B cell (primary cell): ENCODE measurements around the gene PPARG. TPM values are rescaled to one million over a fixed set of nuclear protein-coding genes. Genes with fewer than 3 reads are reported as not detected.
"Not testable (repeated sequence)": the region's sequence is repeated elsewhere in the genome, so short reads cannot be mapped to it uniquely, and the experiment has no call there.

Experiments
- ATAC-seq: fragments of 200-7000 bp; cut with Tn5 transposase; one replicate; pipeline ENCODE4 v1.10.0; 2021; ENCODE audit warnings: low read depth, mild to moderate bottlenecking, moderate number of reproducible peaks, moderate library complexity
- CTCF ChIA-PET: fragments of 350-600 bp; sonication (Branson Sonifier 250); formaldehyde crosslinking; loops from one replicate; lab custom pipeline; 2021; ENCODE audit warnings: antibody characterized with exemption, inconsistent platforms; lab: Charles Lee
- POLR2A ChIA-PET: fragments of 350-600 bp; sonication (Branson Sonifier 250); formaldehyde crosslinking; loops from one replicate; lab custom pipeline; 2021; ENCODE audit warnings: antibody characterized with exemption; lab: Charles Lee
- DNase-seq: peaks from one replicate; pipeline ENCODE4 v3.0.0; 2013
- H2AFZ ChIP-seq: 2 replicates; pipeline ENCODE4 v1.6.1; 2012; ENCODE audit warnings: mild to moderate bottlenecking, low read depth, low read length; ENCODE audit not compliant: insufficient read depth, poor library complexity, severe bottlenecking
- H3K27ac ChIP-seq, 2 donors: 1 replicate in 1 of 2; 2 replicates in 1 of 2; pipeline ENCODE4 v1.5.1; 2012 to 2013; ENCODE audit warnings: low read length in 2 of 2, mild to moderate bottlenecking in 2 of 2, moderate library complexity in 1 of 2
- H3K27me3 ChIP-seq, 4 experiments: fragments of 200-600 bp in 1 of 4; sonication (generic) in 1 of 4; replicated peaks in 1 of 4; 1 replicate in 2 of 4; 2 replicates in 2 of 4; pipeline versions ENCODE4 v1.6.1 to v1.7.0; 2013 to 2016; ENCODE audit warnings: low read length in 3 of 4, mild to moderate bottlenecking in 2 of 4, mixed read lengths in 1 of 4, moderate library complexity in 1 of 4; ENCODE audit not compliant: insufficient read depth in 4 of 4, control insufficient read depth in 3 of 4; ENCODE audit errors: control extremely low read depth in 1 of 4
- H3K36me3 ChIP-seq, 2 experiments: replicated peaks in 1 of 2; 1 replicate in 1 of 2; 2 replicates in 1 of 2; pipeline versions ENCODE4 v1.6.1 to v1.7.1; 2013; ENCODE audit warnings: low read length in 1 of 2; ENCODE audit not compliant: insufficient read depth in 2 of 2, control insufficient read depth in 1 of 2; ENCODE audit errors: control extremely low read depth in 1 of 2, extremely low read depth in 1 of 2
- H3K4me1 ChIP-seq, 2 donors: fragments of 200-600 bp in 1 of 2; sonication (generic) in 1 of 2; 1 replicate in 1 of 2; 2 replicates in 1 of 2; pipeline versions ENCODE4 v1.5.1 to v1.6.1; 2013 to 2017; ENCODE audit warnings: low read length in 2 of 2; ENCODE audit not compliant: control insufficient read depth in 2 of 2, insufficient read depth in 2 of 2
- H3K4me2 ChIP-seq: replicated peaks from 2 replicates; pipeline ENCODE3; 2012; ENCODE audit warnings: mild to moderate bottlenecking, low read depth, low read length; ENCODE audit not compliant: poor library complexity, severe bottlenecking
- H3K4me3 ChIP-seq, 5 experiments: fragments of 200-600 bp in 1 of 5; sonication (generic) in 1 of 5; 1 replicate in 3 of 5; 2 replicates in 2 of 5; pipeline versions ENCODE4 v1.5.1 to v1.7.0; 2011 to 2016; ENCODE audit warnings: low read length in 4 of 5, mild to moderate bottlenecking in 4 of 5, low read depth in 2 of 5, control low read depth in 1 of 5, moderate library complexity in 1 of 5; ENCODE audit not compliant: insufficient read depth in 1 of 5; ENCODE audit errors: control extremely low read depth in 1 of 5, extremely low read depth in 1 of 5
- H3K79me2 ChIP-seq: fragments of 200-600 bp; sonication (generic); one replicate; pipeline ENCODE4 v1.6.0; 2016; ENCODE audit warnings: low read length; ENCODE audit not compliant: control insufficient read depth, insufficient read depth
- H3K9ac ChIP-seq: fragments of 200-600 bp; sonication (generic); 2 replicates; pipeline ENCODE4 v1.6.1; 2017; ENCODE audit warnings: mild to moderate bottlenecking, low read length, moderate library complexity
- H3K9me3 ChIP-seq, 3 donors: one replicate each; pipeline versions ENCODE4 v1.6.1 to v1.7.1; 2013; ENCODE audit warnings: low read length in 2 of 3; ENCODE audit not compliant: control insufficient read depth in 2 of 3, insufficient read depth in 1 of 3; ENCODE audit errors: control extremely low read depth in 1 of 3
- H4K20me1 ChIP-seq: 2 replicates; pipeline ENCODE4 v1.6.0; 2012; ENCODE audit warnings: mild to moderate bottlenecking, low read length; ENCODE audit not compliant: insufficient read depth, control insufficient read depth, poor library complexity, severe bottlenecking
- H3K27ac Mint-ChIP-seq: one replicate; pipeline ENCODE4 v1.8.0; 2021; ENCODE audit warnings: mixed read lengths
- H3K27me3 Mint-ChIP-seq: one replicate; pipeline ENCODE4 v1.8.0; 2021; ENCODE audit warnings: mixed read lengths
- H3K4me1 Mint-ChIP-seq: one replicate; pipeline ENCODE4 v1.8.0; 2021; ENCODE audit warnings: mixed read lengths
- H3K4me3 Mint-ChIP-seq: one replicate; pipeline ENCODE4 v1.8.0; 2021; ENCODE audit warnings: mixed read lengths
- H3K9me3 Mint-ChIP-seq: one replicate; pipeline ENCODE4 v1.8.0; 2022; ENCODE audit warnings: mixed read lengths; ENCODE audit not compliant: insufficient read depth
- EZH2 ChIP-seq: IDR thresholded peaks from 2 replicates; pipeline ENCODE4 v1.6.1; 2012; ENCODE audit warnings: borderline replicate concordance, low read depth, mild to moderate bottlenecking, moderate library complexity, low read length; ENCODE audit not compliant: insufficient read depth, poor library complexity, severe bottlenecking
- WGBS: methylation state at CpG from one replicate; pipeline ENCODE4 v1.1.5; 2013; ENCODE audit warnings: missing lambda C conversion rate; ENCODE audit not compliant: insufficient coverage; 5-methylcytosine and 5-hydroxymethylcytosine counted together
- intact Hi-C: fragments of 100-400 bp; cut with micrococcal nuclease; formaldehyde crosslinking; loops from one replicate; pipeline ENCODE4 v1.10.0; 2022
- polyA plus RNA-seq: library from polyadenylated mRNA; depleted of rRNA; stranded (reverse); fragments of >200 nt; gene quantifications from 2 replicates; pipeline ENCODE4 v1.2.3, GENCODE V29; 2012
- total RNA-seq, 2 donors: library from RNA; stranded (reverse); fragments of 120-200 nt in 1 of 2; gene quantifications; 1 replicate in 1 of 2; 2 replicates in 1 of 2; pipeline versions ENCODE4 v1.2.3 to v1.2.4, GENCODE V29; 2013 to 2022
- TF ChIP-seq, protein P1 (sequence below): fragments of 200-600 bp; IDR thresholded peaks from one replicate; pipeline ENCODE4 v1.8.0; 2022; ENCODE audit warnings: antibody characterized with exemption, mild to moderate bottlenecking

PPARG gene
- total and polyA plus RNA-seq, 2 donors (not counting 1 experiment from before 2014, with no cell fraction given), result 0.12 to 0.44 TPM

DNA sequence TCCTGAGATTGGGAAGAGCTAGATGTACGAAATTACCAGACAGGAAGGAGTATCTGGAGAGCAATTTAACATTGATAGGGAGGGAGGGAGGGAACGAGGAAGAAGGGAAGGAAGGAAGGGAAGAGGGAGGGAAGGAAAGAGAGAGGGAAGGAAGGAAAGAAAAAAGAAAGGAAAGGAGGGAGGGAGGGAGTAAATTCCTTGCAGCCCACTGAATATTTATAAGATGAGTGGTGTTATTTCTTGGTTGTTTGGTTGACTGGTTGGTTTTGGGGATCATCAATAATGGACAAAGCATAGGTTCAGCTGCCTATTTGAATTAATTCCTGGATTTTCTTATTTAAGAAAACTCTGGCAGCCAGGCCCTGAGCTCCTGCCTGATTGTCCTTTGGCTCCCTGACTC is 179.9 kb downstream of the PPARG start:
- WGBS, result 90% methylated on average over 2 of the region's 2 CpGs
- Histone ChIP-seq H3K4me1 (no peaks in the 10 kb centered on the region), H3K9me3 (no peaks in the 10 kb centered on the region), H3K9ac (no peak overlapping the region), H3K4me2 (no peak overlapping the region), H4K20me1 (no peaks in the 10 kb centered on the region), H3K36me3 (no peaks in the 10 kb centered on the region), H3K4me3 (no peak overlapping the region), H3K27ac (no peak overlapping the region), H2AFZ (no peak overlapping the region), H3K79me2 (no peaks in the 10 kb centered on the region), H3K27me3 (no peaks in the 10 kb centered on the region)
- no peak overlapping the region for H3K27ac Mint-ChIP-seq
- H3K4me1 Mint-ChIP-seq, result peaks cover 6% of the 10 kb centered on the region
- ATAC-seq, result no peak
- ChIA-PET POLR2A (no interaction called here), CTCF (interaction anchor here (2.9 kb wide), 1 partner anchor 11 kb away, joined by 17 read pairs; no protein-coding TSS in a partner anchor)
- DNase-seq, result no peak
- intact Hi-C loops, result no loop called here
- no peaks in the 10 kb centered on the region for H3K27me3 Mint-ChIP-seq
- H3K9me3 Mint-ChIP-seq, result no peaks in the 10 kb centered on the region
- H3K4me3 Mint-ChIP-seq, result no peak overlapping the region
- no peak for TF ChIP-seq EZH2
- TF ChIP-seq, protein P1, sequence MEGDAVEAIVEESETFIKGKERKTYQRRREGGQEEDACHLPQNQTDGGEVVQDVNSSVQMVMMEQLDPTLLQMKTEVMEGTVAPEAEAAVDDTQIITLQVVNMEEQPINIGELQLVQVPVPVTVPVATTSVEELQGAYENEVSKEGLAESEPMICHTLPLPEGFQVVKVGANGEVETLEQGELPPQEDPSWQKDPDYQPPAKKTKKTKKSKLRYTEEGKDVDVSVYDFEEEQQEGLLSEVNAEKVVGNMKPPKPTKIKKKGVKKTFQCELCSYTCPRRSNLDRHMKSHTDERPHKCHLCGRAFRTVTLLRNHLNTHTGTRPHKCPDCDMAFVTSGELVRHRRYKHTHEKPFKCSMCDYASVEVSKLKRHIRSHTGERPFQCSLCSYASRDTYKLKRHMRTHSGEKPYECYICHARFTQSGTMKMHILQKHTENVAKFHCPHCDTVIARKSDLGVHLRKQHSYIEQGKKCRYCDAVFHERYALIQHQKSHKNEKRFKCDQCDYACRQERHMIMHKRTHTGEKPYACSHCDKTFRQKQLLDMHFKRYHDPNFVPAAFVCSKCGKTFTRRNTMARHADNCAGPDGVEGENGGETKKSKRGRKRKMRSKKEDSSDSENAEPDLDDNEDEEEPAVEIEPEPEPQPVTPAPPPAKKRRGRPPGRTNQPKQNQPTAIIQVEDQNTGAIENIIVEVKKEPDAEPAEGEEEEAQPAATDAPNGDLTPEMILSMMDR, result no peak

DNA sequence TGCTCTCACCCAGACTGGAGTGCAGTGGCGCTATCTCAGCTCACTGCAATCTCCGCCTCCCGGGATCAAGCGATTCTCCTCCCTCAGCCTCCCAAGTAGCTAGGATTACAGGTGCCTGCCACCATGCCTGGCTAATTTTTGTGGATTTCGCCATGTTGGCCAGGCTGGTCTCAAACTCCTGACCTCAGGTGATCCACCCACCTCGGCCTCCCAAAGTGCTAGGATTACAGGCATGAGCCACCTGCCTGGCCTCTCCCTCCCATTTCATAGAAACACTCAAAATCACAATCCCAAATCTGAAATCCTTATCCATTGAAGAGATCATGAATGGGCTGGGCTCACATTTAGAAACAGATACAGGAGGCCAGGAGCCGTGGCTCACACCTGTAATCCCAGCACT is 180.4 kb downstream of the PPARG start:
- CTCF ChIA-PET, result interaction anchor here (2.9 kb wide), 1 partner anchor 11 kb away, joined by 17 read pairs; no protein-coding TSS in a partner anchor
- H3K9ac ChIP-seq, H3K4me3 ChIP-seq, H3K9me3 ChIP-seq, H3K27me3 Mint-ChIP-seq, intact Hi-C loops, H3K27ac Mint-ChIP-seq, H3K9me3 Mint-ChIP-seq, H3K79me2 ChIP-seq, H3K4me3 Mint-ChIP-seq, H2AFZ ChIP-seq, H3K4me1 Mint-ChIP-seq, H3K4me1 ChIP-seq, H3K4me2 ChIP-seq, ATAC-seq, DNase-seq, H3K36me3 ChIP-seq, POLR2A ChIA-PET, H3K27ac ChIP-seq, H3K27me3 ChIP-seq, H4K20me1 ChIP-seq: not testable (repeated sequence)
- 74% methylated on average over 6 of the region's 7 CpGs for WGBS
